ENCODE data around the gene ZFAND5.

Gene ZFAND5

GRCh38 chr9:72390907-72391306 is 25.9 kb upstream of the ZFAND5 start:
- H3K27me3 ChIP-seq (replicated peaks; ENCODE audit: control insufficient read depth, insufficient read depth, low read length): no peaks in the 10 kb centered on the region
- H3K4me3 ChIP-seq (replicated peaks; ENCODE audit: low read depth, low read length): no peak overlapping the region
- H3K36me3 ChIP-seq (ENCODE audit: control insufficient read depth, insufficient read depth, low read length): no peaks in the 10 kb centered on the region
- TF ChIP-seq CTCF (IDR thresholded peaks at IDR 0.05; ENCODE audit: insufficient read depth, low read length, poor library complexity, severe bottlenecking): no peak
- DNase-seq (ENCODE audit: extremely low read depth, insufficient read length): no peak

- Histone ChIP-seq H3K36me3 (ENCODE audit: control insufficient read depth, insufficient read depth, low read length) (no peaks in the 10 kb centered on the region), H3K27me3 (replicated peaks; ENCODE audit: control insufficient read depth, insufficient read depth, low read length) (no peaks in the 10 kb centered on the region), H3K4me3 (replicated peaks; ENCODE audit: low read depth, low read length) (no peak overlapping the region)
- DNase-seq (ENCODE audit: extremely low read depth, insufficient read length): no peak
- no peak for TF ChIP-seq CTCF (IDR thresholded peaks at IDR 0.05; ENCODE audit: insufficient read depth, low read length, poor library complexity, severe bottlenecking)
Observed at GRCh38 chr9:72386186-72386585, 21.2 kb upstream of the ZFAND5 start.

GRCh38 chr9:72384710-72385485 is 19.9 kb upstream of the ZFAND5 start:
- H3K4me3 ChIP-seq (replicated peaks; ENCODE audit: low read depth, low read length): no peak overlapping the region
- no peak for TF ChIP-seq CTCF (IDR thresholded peaks at IDR 0.05; ENCODE audit: insufficient read depth, low read length, poor library complexity, severe bottlenecking)
- DNase-seq (ENCODE audit: extremely low read depth, insufficient read length): no peak
- H3K36me3 ChIP-seq (ENCODE audit: control insufficient read depth, insufficient read depth, low read length): no peaks in the 10 kb centered on the region
- H3K27me3 ChIP-seq (replicated peaks; ENCODE audit: control insufficient read depth, insufficient read depth, low read length): no peaks in the 10 kb centered on the region

- no peak for DNase-seq (ENCODE audit: extremely low read depth, insufficient read length)
- Histone ChIP-seq H3K4me3 (replicated peaks; ENCODE audit: low read depth, low read length) (no peak overlapping the region), H3K27me3 (replicated peaks; ENCODE audit: control insufficient read depth, insufficient read depth, low read length) (no peaks in the 10 kb centered on the region), H3K36me3 (ENCODE audit: control insufficient read depth, insufficient read depth, low read length) (no peaks in the 10 kb centered on the region)
- no peak for TF ChIP-seq CTCF (IDR thresholded peaks at IDR 0.05; ENCODE audit: insufficient read depth, low read length, poor library complexity, severe bottlenecking)
Observed at GRCh38 chr9:72383978-72384709, 19.1 kb upstream of the ZFAND5 start.

GRCh38 chr9:72382405-72382804 is 17.4 kb upstream of the ZFAND5 start:
- no peak for TF ChIP-seq CTCF (IDR thresholded peaks at IDR 0.05; ENCODE audit: insufficient read depth, low read length, poor library complexity, severe bottlenecking)
- H3K4me3 ChIP-seq (replicated peaks; ENCODE audit: low read depth, low read length): no peak overlapping the region
- no peaks in the 10 kb centered on the region for H3K27me3 ChIP-seq (replicated peaks; ENCODE audit: control insufficient read depth, insufficient read depth, low read length)
- no peaks in the 10 kb centered on the region for H3K36me3 ChIP-seq (ENCODE audit: control insufficient read depth, insufficient read depth, low read length)
- DNase-seq (ENCODE audit: extremely low read depth, insufficient read length): no peak

Data from GM06990 (cell line).